Uterus (tissue), 2 donors: ENCODE data around the gene ZFAND3.

Experiments
- CTCF ChIP-seq, 4 experiments: fragments of 200-600 bp in 2 of 4; fragments of 450-650 bp in 2 of 4; sonication (generic) in 2 of 4; IDR thresholded peaks; one replicate each; pipeline ENCODE4 v1.5.1; 2016 to 2019; ENCODE audit warnings: antibody characterized with exemption in 4 of 4, mild to moderate bottlenecking in 2 of 4, moderate library complexity in 1 of 4
- POLR2A ChIP-seq, 2 donors: fragments of 450-650 bp; IDR thresholded peaks; one replicate each; pipeline ENCODE4 v1.6.1; 2016; ENCODE audit warnings: antibody characterized with exemption in 2 of 2, mild to moderate bottlenecking in 1 of 2, moderate library complexity in 1 of 2

- TF ChIP-seq POLR2A (IDR thresholded peaks at IDR 0.05) (no peak), CTCF (IDR thresholded peaks at IDR 0.05) (no peak)
These were observed 373.0 kb downstream of the ZFAND3 start for GRCh38 chr6:38192487-38192886.
